PC-3 (cell line): ENCODE data around the gene EP400. TPM values are rescaled to one million over a fixed set of nuclear protein-coding genes. Genes with fewer than 3 reads are reported as not detected.

Experiments
- ATAC-seq: fragments of 200-7000 bp; cut with Tn5 transposase; 2 replicates; pipeline ENCODE4 v1.9.1; 2020; ENCODE audit warnings: mild to moderate bottlenecking, moderate library complexity
- BruUV-seq: library from RNA; stranded (reverse); fragments of 400-500 nt; replicated peaks from 2 replicates; lab custom pipeline; 2021; lab: Mats Ljungman, UMichigan
- CTCF ChIA-PET: fragments of 300-600 bp; sonication (Branson Sonifier 250); formaldehyde crosslinking; loops from one replicate; lab custom pipeline; 2022; ENCODE audit warnings: antibody characterized with exemption; lab: Charles Lee
- POLR2A ChIA-PET: fragments of 300-600 bp; sonication (Branson Sonifier 250); formaldehyde crosslinking; loops from one replicate; lab custom pipeline; 2022; ENCODE audit warnings: antibody characterized with exemption; ENCODE audit not compliant: unreplicated experiment; lab: Charles Lee
- DNase-seq: peaks from one replicate; pipeline ENCODE4 v3.0.0-alpha.2; 2015
- H2AFZ ChIP-seq: fragments of 300-600 bp; sonication (generic); 2 replicates; pipeline ENCODE4 v1.6.0; 2016; ENCODE audit warnings: antibody characterized with exemption, low read length
- H3F3A ChIP-seq: fragments of 300-600 bp; sonication (generic); one replicate; pipeline ENCODE4 v1.6.0; 2017; ENCODE audit warnings: antibody characterized with exemption, low read length, control low read depth, mild to moderate bottlenecking; ENCODE audit not compliant: unreplicated experiment
- H3K27ac ChIP-seq: fragments of 300-600 bp; sonication (generic); 2 replicates; pipeline ENCODE4 v1.5.1; 2016; ENCODE audit warnings: mild to moderate bottlenecking, low read length
- H3K27me3 ChIP-seq: fragments of 300-600 bp; sonication (generic); 2 replicates; pipeline ENCODE4 v1.6.1; 2016; ENCODE audit warnings: low read length, mixed read lengths
- H3K36me3 ChIP-seq: fragments of 300-600 bp; sonication (generic); 2 replicates; pipeline ENCODE4 v1.6.1; 2016; ENCODE audit warnings: low read depth, mixed run types, low read length, mixed read lengths
- H3K4me1 ChIP-seq: fragments of 300-600 bp; sonication (generic); 2 replicates; pipeline ENCODE4 v1.5.1; 2016; ENCODE audit warnings: low read length; ENCODE audit not compliant: insufficient read depth
- H3K4me2 ChIP-seq: fragments of 300-600 bp; sonication (generic); 2 replicates; pipeline ENCODE4 v1.6.0; 2016; ENCODE audit warnings: low read length
- H3K4me3 ChIP-seq: fragments of 300-600 bp; sonication (generic); 2 replicates; pipeline ENCODE4 v1.5.1; 2016; ENCODE audit warnings: mild to moderate bottlenecking, low read length, mixed read lengths
- H3K79me2 ChIP-seq: fragments of 300-600 bp; sonication (generic); 2 replicates; pipeline ENCODE4 v1.6.1; 2017; ENCODE audit warnings: low read length, mixed read lengths
- H3K9ac ChIP-seq: fragments of 300-600 bp; sonication (generic); 2 replicates; pipeline ENCODE4 v1.6.0; 2016; ENCODE audit warnings: mild to moderate bottlenecking, low read length
- H3K9me2 ChIP-seq: fragments of 300-600 bp; sonication (generic); replicated peaks from 2 replicates; pipeline ENCODE4 v1.6.1; 2016; ENCODE audit warnings: mixed run types, low read length, mixed read lengths
- H3K9me3 ChIP-seq: fragments of 300-600 bp; sonication (generic); 2 replicates; pipeline ENCODE4 v1.6.1; 2016; ENCODE audit warnings: low read length, mixed read lengths
- H4K20me1 ChIP-seq: fragments of 300-600 bp; sonication (generic); 2 replicates; pipeline ENCODE4 v1.6.1; 2016; ENCODE audit warnings: low read length, mixed read lengths
- EZH2 ChIP-seq: fragments of 300-600 bp; sonication (generic); IDR thresholded peaks from one replicate; pipeline ENCODE4 v1.6.1; 2017; ENCODE audit warnings: antibody characterized with exemption, mild to moderate bottlenecking, low read length; ENCODE audit not compliant: unreplicated experiment
- EZH2phosphoT487 ChIP-seq: fragments of 300-600 bp; sonication (generic); IDR thresholded peaks from 2 replicates; pipeline ENCODE4 v1.6.1; 2018; ENCODE audit warnings: mild to moderate bottlenecking, antibody characterized with exemption, low read length, borderline replicate concordance
- intact Hi-C: fragments of 100-400 bp; cut with micrococcal nuclease; formaldehyde crosslinking; loops from 2 replicates; pipeline ENCODE4 v1.9.0; 2023
- total RNA-seq: library from RNA; depleted of rRNA; stranded (reverse); fragments of >200 nt; gene quantifications from 2 replicates; pipeline ENCODE4 v1.2.3, GENCODE V29; 2014
- TF ChIP-seq, protein P1 (sequence below): fragments of 300-600 bp; sonication (generic); conservative IDR thresholded peaks from 2 replicates; pipeline ENCODE4 v1.5.1; 2017; ENCODE audit warnings: antibody characterized with exemption, low read depth, mild to moderate bottlenecking, low read length

Gene EP400
- total RNA-seq, 1 experiment from 2014 or later = 20.2 TPM

GRCh38 chr12:131912518-131913274 lies 37.0 kb upstream of the EP400 start:
- ChIA-PET POLR2A (no interaction called here), CTCF (no interaction called here)
- Histone ChIP-seq H3K9me2 (no peaks in the 10 kb centered on the region), H3K36me3 (peaks cover 38% of the 10 kb centered on the region), H3K79me2 (no peaks in the 10 kb centered on the region), H2AFZ (no peak overlapping the region), H3K9me3 (no peaks in the 10 kb centered on the region), H3K4me2 (no peak overlapping the region), H3K9ac (no peak overlapping the region), H3K4me3 (no peak overlapping the region), H4K20me1 (no peaks in the 10 kb centered on the region), H3K4me1 (peaks cover 25% of the 10 kb centered on the region), H3K27me3 (no peaks in the 10 kb centered on the region), H3K27ac (no peak overlapping the region), H3F3A (no peaks in the 10 kb centered on the region)
- BruUV-seq = no TSS peak
- ATAC-seq = peak; percentile 74
- peak; percentile 86 for DNase-seq
- intact Hi-C loops = no loop called here
- TF ChIP-seq EZH2 = no peak
- TF ChIP-seq EZH2phosphoT487 = no peak
- TF ChIP-seq, protein P1, sequence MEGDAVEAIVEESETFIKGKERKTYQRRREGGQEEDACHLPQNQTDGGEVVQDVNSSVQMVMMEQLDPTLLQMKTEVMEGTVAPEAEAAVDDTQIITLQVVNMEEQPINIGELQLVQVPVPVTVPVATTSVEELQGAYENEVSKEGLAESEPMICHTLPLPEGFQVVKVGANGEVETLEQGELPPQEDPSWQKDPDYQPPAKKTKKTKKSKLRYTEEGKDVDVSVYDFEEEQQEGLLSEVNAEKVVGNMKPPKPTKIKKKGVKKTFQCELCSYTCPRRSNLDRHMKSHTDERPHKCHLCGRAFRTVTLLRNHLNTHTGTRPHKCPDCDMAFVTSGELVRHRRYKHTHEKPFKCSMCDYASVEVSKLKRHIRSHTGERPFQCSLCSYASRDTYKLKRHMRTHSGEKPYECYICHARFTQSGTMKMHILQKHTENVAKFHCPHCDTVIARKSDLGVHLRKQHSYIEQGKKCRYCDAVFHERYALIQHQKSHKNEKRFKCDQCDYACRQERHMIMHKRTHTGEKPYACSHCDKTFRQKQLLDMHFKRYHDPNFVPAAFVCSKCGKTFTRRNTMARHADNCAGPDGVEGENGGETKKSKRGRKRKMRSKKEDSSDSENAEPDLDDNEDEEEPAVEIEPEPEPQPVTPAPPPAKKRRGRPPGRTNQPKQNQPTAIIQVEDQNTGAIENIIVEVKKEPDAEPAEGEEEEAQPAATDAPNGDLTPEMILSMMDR = peak; percentile 31; the same call in 1 of the 2 replicates

- ATAC-seq = no peak
- no peak for DNase-seq
- peaks cover 25% of the 10 kb centered on the region for H3K4me1 ChIP-seq
- no TSS peak for BruUV-seq
- ChIA-PET CTCF (no interaction called here), POLR2A (no interaction called here)
- no peak overlapping the region for H2AFZ ChIP-seq
- TF ChIP-seq EZH2phosphoT487 (no peak), EZH2 (no peak)
- TF ChIP-seq, protein P1 = no peak
- H4K20me1 ChIP-seq = no peaks in the 10 kb centered on the region
- H3F3A ChIP-seq = no peaks in the 10 kb centered on the region
- H3K4me2 ChIP-seq = no peak overlapping the region
- no peak overlapping the region for H3K4me3 ChIP-seq
- no peaks in the 10 kb centered on the region for H3K27me3 ChIP-seq
- intact Hi-C loops = no loop called here
- no peaks in the 10 kb centered on the region for H3K79me2 ChIP-seq
- no peaks in the 10 kb centered on the region for H3K9me3 ChIP-seq
- no peaks in the 10 kb centered on the region for H3K9me2 ChIP-seq
- no peak overlapping the region for H3K27ac ChIP-seq
- peaks cover 36% of the 10 kb centered on the region for H3K36me3 ChIP-seq
- no peak overlapping the region for H3K9ac ChIP-seq
Measured at GRCh38 chr12:131913666-131914065, 36.1 kb upstream of the EP400 start.

- POLR2A ChIA-PET = no interaction called here
- intact Hi-C loops = no loop called here
Measured at GRCh38 chr12:131914179-131914702, 35.5 kb upstream of the EP400 start.

More at GRCh38 chr12:131914179-131914702, 35.5 kb upstream of the EP400 start:
- no peaks in the 10 kb centered on the region for H3K9me3 ChIP-seq
- H3K27me3 ChIP-seq = no peaks in the 10 kb centered on the region
- H3K9ac ChIP-seq = no peak overlapping the region
- H3K4me1 ChIP-seq = peaks cover 25% of the 10 kb centered on the region
- TF ChIP-seq, protein P1 = no peak
- TF ChIP-seq EZH2 (no peak), EZH2phosphoT487 (no peak)
- H3F3A ChIP-seq = no peaks in the 10 kb centered on the region
- CTCF ChIA-PET = no interaction called here
- H3K79me2 ChIP-seq = no peaks in the 10 kb centered on the region
- ATAC-seq (no peak), DNase-seq (no peak)
- H3K27ac ChIP-seq = no peak overlapping the region
- H3K36me3 ChIP-seq = peaks cover 33% of the 10 kb centered on the region
- no peaks in the 10 kb centered on the region for H4K20me1 ChIP-seq
- H3K4me3 ChIP-seq = no peak overlapping the region
- H3K9me2 ChIP-seq = no peaks in the 10 kb centered on the region
- H2AFZ ChIP-seq = no peak overlapping the region
- BruUV-seq = no TSS peak
- H3K4me2 ChIP-seq = no peak overlapping the region
